Measurements from ENCODE around the gene SNCA.

Gene SNCA

GRCh38 chr4:89754531-89754930, 82.4 kb downstream of the SNCA start:
- no peak for DNase-seq (ENCODE audit: low read depth in 2 of 2)

DNA sequence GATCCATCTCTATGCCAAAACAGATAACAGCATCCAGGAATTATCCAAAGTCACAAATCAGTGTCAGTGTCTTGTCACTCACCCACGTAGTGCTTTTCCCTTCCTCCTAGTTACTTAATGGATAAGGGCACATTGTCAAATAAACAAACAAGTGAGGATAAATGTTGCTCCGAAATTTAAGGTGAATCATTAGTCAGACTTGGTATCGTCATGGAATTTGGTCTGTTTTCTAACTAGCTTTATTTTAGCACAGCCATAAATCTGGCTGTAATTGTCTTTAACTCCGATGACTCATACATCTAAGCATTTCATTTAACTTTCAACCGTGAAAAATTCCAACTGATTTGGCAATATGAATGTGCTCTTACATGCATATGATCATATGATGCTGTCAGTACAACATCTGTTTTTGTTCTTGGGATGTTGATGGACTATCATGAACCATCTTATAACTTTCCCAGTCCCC, 83.3 kb downstream of the SNCA start:
- DNase-seq (ENCODE audit: low read depth in 2 of 2): no peak

- DNase-seq (ENCODE audit: low read depth in 2 of 2): no peak
These were observed 83.9 kb downstream of the SNCA start for GRCh38 chr4:89752932-89753598.

DNA sequence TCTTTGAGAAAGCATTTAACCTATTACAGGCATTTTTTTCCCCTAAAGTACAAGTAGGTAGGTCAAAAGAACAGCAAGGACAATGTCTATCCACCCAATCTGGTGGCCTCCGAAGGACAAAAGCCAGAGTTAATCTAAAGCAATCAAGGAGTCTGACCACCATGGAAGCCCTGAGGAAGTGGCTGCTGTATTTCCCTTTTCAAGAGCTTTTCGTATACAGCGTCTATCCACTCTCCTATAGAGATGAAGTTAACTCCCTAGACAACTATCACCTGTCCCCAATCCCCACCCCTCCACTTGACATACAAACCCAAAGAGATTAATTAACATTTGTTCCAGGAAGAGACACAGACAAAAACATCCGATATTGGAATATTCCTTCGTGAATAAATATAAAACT, 85.5 kb downstream of the SNCA start:
- no peak for DNase-seq (ENCODE audit: low read depth in 2 of 2)

DNA sequence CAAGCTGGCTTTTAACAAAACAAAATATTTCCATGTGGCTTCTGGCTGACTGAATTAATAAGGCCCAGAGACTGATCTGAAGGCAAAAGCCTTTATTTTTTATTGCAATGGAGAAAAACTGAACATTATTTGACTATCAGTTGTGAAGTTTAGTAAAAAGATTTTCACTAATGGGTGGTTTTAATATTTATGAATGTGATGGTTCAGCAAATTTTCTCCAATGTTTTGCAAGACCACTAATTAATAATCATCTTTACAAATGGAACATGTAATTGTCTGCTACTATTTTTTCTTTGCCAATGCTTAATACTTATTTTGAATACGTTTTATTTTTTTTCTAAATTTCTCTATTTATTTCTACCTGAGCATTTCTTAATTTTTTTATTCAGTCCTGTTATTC, 90.6 kb downstream of the SNCA start:
- no peak for DNase-seq (ENCODE audit: low read depth in 2 of 2)

DNA sequence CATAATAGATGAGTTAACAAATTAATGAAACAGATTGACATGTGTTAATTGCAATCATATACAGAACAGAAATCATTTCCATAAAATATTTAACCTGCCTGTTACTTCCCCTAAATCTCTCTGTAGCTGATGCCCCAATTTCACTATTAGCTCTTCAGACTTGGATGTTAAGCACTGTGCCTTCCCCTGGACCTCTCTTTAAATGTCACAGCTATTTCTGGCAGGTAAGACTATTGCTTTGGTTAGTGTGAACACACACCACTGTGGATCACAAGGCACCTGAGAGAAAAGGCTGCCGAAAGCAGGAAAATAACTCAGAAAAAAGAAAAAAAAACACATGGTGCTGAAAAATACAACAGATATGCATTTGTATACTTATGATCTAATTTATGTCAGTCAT, 91.3 kb downstream of the SNCA start:
- no peak for DNase-seq (ENCODE audit: low read depth in 2 of 2)

- DNase-seq (ENCODE audit: low read depth in 2 of 2): no peak
These were observed 92.0 kb downstream of the SNCA start for GRCh38 chr4:89744914-89745313.

DNA sequence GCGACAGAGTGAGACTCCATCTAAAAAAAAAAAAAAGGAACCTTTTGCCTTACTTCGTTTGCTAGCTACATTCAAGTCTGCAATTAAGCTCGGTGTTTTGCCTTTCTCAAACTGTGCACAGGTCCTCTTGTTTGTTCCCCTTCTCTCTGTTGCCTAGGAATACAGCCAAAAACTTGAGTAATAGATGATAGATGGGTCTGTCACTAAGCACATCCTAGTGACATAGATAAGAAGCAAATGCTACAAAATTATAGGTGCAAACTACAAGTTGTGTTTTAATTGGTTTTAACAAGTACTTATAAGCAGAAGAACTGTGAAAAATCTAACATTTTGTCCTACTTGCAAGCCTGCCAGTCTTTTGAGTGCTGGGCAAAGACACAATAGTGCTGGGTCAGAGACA, 95.2 kb downstream of the SNCA start:
- no peak for DNase-seq (ENCODE audit: low read depth in 2 of 2)

DNA sequence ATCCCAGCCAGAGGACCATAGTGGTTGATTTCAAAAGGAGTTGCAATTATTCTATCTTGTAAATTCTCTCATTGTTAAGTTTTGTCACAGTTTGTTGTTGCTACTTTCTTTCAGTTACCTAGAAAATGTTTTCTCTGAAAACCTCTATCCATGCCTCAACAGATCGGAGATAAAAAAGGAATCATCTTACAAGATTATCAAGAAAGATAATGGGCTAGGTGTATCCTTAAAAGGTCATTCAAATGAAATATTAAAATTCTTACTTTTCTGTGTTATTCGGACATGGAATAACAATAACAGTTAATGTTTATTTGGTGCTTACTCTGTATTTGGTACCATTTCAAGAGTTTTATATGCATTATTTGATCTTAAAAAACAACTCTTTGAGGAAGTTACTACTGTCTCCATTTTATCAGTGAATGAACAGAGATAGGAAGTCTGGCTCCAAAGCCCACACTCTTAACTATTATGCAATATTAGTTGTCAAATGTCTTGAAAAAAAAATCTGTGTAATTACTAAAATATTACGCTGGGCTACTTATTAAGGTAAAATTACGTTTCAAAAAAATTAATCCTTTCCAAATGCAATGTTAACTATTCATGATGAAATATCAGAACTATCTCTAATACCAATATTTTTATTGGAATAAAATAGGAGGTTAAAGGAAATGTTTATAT, 97.5 kb downstream of the SNCA start:
- no peak for DNase-seq (ENCODE audit: low read depth in 2 of 2)

- DNase-seq (ENCODE audit: low read depth in 2 of 2): no peak
These were observed 99.1 kb downstream of the SNCA start for GRCh38 chr4:89737888-89738287.

GRCh38 chr4:89733946-89734345, 103.0 kb downstream of the SNCA start:
- DNase-seq (ENCODE audit: low read depth in 2 of 2): no peak

DNA sequence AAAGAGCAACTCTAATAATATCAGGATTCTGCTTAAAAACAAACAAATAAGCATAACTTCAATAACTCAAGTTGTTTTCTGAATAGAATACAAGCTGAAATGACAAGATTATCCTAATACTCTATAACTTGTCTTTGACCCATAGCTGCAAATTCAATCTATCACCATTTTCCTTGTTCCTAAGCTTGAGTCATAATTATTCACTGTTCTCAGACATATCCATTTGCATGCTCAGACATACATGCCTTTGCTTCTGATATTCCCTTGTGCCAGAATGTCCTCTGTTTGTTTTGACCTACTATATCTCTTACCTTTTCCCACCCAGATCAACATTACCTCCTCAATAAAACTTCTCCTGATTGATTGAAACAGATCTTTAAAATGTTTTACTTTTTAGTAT, 109.7 kb downstream of the SNCA start:
- no peak for DNase-seq (ENCODE audit: low read depth in 2 of 2)

DNA sequence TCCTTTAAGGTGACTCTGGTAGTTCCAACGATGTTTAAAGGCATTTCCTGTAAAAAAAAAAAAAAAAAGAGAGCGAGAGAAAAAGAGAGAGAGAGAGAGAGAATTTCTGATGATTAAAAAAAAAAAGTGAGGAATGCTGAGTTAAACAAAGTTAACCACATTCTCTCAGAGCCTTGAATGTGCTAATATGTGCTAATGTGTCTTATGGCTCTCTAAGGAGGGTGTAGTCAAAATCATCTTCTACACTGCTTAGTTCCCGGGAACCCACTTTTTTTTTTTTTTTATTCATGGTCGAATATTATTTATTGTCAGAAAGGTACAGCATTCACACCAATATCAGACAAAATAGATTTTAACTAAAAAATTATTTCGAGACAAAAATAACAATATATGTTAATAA, 111.7 kb downstream of the SNCA start:
- DNase-seq (ENCODE audit: low read depth in 2 of 2): no peak

GRCh38 chr4:89724716-89725115, 112.2 kb downstream of the SNCA start:
- DNase-seq (ENCODE audit: low read depth in 2 of 2): no peak

- no peak for DNase-seq (ENCODE audit: low read depth in 2 of 2)
These were observed 113.9 kb downstream of the SNCA start for GRCh38 chr4:89723096-89723495.

DNA sequence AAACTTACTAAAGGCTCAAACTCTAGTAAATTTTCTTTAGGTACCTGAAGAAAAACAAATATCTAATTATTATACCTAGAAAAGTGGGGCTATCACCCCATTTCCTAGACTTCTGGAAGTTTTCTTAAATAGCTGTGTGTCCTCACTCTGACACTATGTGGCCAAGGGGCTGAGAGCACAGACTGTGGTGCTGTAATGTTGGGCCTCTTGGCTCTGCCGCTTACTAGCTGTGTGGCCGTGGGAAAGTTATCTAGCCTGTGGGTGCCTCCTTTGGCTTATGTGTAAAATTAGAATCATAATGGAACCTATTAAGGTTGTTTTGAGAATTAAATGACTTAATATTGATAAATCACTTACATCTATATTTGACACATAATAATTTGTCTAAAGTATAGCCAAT, 114.4 kb downstream of the SNCA start:
- DNase-seq (ENCODE audit: low read depth in 2 of 2): no peak

- no peak for DNase-seq (ENCODE audit: low read depth in 2 of 2)
These were observed 116.0 kb downstream of the SNCA start for GRCh38 chr4:89720981-89721380.

- no peak for DNase-seq (ENCODE audit: low read depth in 2 of 2)
These were observed 117.3 kb downstream of the SNCA start for GRCh38 chr4:89719536-89720090.

DNA sequence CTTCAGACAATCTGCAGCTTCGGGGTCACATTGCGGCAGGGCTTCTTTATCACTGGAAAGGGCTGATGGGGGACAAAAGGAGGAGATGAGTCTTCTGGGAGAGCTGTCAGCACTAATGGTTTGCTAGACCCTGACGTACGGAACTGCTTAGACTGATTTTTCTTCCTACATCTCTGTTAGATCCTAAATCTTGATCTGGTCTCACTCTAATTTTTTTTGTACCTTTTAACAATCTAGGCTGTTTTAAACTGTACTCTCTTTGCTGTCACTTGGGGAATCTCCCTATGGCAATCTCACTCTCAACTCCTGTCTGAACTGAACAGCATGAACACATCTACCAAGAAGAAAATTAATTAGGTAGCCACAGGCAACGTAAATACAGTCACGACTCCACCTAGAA, 120.1 kb downstream of the SNCA start:
- DNase-seq (ENCODE audit: low read depth in 2 of 2): no peak

- no peak for DNase-seq (ENCODE audit: low read depth in 2 of 2)
These were observed 121.3 kb downstream of the SNCA start for GRCh38 chr4:89715631-89716030.

DNA sequence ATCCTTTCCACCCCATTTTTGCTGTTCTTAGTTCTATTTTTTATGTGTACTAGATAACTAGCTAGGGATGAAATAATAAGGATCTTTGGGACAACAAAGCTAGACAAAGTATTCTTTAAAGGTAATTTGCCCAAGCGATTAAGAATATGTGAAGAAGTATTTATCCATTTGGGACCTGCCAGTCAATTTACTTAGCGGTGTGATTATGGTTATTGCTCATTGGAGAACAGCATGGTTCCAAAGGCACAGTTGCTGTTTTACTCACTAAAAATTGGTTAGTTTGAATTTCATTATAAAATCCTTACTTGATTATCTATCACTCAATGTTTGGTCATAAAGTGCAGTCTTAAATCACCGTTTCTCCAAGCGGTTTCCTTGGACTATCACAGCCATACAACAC, 124.1 kb downstream of the SNCA start:
- DNase-seq (ENCODE audit: low read depth in 2 of 2): no peak

DNA sequence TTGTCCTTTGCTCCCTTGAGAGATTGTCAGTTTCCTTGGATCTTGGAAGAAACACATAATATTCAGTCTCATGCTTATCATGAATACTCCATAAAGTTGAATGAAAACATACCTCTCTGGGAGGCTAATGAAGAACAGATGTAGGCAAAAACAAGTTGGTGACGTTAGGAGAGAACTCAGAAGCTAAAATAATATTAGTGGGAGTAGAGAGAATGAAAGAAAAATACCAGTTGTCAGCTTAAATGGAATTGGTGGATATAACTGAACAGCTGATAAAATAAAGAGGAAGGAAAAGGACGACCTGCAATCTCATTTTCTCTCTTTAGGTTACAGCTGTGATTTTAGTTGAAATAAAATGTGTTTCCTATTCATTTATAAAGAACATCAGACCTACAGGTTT, 124.8 kb downstream of the SNCA start:
- no peak for DNase-seq (ENCODE audit: low read depth in 2 of 2)

GRCh38 chr4:89708903-89709421, 128.0 kb downstream of the SNCA start:
- DNase-seq (ENCODE audit: low read depth in 2 of 2): no peak
